Uterus (tissue), 2 donors: Measurements from ENCODE around the gene LTBP1.

Experiments
- POLR2A ChIP-seq, 2 donors: fragments of 450-650 bp; IDR thresholded peaks; one replicate each; pipeline ENCODE4 v1.6.1; 2016; ENCODE audit warnings: antibody characterized with exemption in 2 of 2, mild to moderate bottlenecking in 1 of 2, moderate library complexity in 1 of 2
- TF ChIP-seq, protein P1 (sequence below), 4 experiments: fragments of 200-600 bp in 2 of 4; fragments of 450-650 bp in 2 of 4; sonication (generic) in 2 of 4; IDR thresholded peaks; one replicate each; pipeline ENCODE4 v1.5.1; 2016 to 2019; ENCODE audit warnings: antibody characterized with exemption in 4 of 4, mild to moderate bottlenecking in 2 of 4, moderate library complexity in 1 of 4

DNA sequence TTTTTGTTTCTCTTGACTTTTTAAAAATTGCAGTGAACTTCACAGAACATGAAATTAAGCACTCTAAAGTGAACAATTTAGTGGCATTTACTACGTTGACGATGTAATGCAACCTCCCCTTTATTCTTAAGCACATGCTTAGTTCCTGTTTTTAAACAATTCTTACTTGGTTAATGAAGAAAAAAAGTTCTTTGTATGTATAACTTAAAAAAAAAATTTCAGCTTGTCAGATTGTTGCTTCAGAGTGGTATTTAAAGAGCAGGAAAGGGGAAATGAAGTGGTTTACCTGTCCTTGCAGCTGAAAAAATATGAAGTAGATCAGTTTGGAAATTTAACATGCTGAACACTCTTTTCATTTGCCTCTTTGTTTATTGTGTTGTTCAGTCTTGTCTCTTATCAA is 434.0 kb downstream of the LTBP1 start:
- TF ChIP-seq, protein P1, sequence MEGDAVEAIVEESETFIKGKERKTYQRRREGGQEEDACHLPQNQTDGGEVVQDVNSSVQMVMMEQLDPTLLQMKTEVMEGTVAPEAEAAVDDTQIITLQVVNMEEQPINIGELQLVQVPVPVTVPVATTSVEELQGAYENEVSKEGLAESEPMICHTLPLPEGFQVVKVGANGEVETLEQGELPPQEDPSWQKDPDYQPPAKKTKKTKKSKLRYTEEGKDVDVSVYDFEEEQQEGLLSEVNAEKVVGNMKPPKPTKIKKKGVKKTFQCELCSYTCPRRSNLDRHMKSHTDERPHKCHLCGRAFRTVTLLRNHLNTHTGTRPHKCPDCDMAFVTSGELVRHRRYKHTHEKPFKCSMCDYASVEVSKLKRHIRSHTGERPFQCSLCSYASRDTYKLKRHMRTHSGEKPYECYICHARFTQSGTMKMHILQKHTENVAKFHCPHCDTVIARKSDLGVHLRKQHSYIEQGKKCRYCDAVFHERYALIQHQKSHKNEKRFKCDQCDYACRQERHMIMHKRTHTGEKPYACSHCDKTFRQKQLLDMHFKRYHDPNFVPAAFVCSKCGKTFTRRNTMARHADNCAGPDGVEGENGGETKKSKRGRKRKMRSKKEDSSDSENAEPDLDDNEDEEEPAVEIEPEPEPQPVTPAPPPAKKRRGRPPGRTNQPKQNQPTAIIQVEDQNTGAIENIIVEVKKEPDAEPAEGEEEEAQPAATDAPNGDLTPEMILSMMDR (IDR thresholded peaks at IDR 0.05), result no peak
- TF ChIP-seq POLR2A (IDR thresholded peaks at IDR 0.05), result no peak
